OCI-LY1 (cell line): ENCODE measurements around the gene PLEKHG2.

Experiments
- H2AFZ ChIP-seq: fragments of 200-600 bp; sonication (generic), shearing (Covaris generic); 2 replicates; pipeline ENCODE4 v1.6.0; 2014; ENCODE audit warnings: antibody characterized with exemption, mild to moderate bottlenecking, low read length
- H3F3A ChIP-seq: fragments of 200-600 bp; sonication (generic), shearing (Covaris generic); 2 replicates; pipeline ENCODE4 v1.6.0; 2014; ENCODE audit warnings: mild to moderate bottlenecking, antibody characterized with exemption, low read length, moderate library complexity; ENCODE audit not compliant: insufficient read depth
- H3K27ac ChIP-seq: fragments of 200-600 bp; sonication (generic); 2 replicates; pipeline ENCODE4 v1.5.1; 2014; ENCODE audit warnings: low read length, mixed run types, mild to moderate bottlenecking, low read depth; ENCODE audit not compliant: poor library complexity, severe bottlenecking
- H3K27me3 ChIP-seq: fragments of 200-600 bp; sonication (generic); 2 replicates; pipeline ENCODE4 v1.6.0; 2014; ENCODE audit warnings: antibody characterized with exemption, mild to moderate bottlenecking, low read length, moderate library complexity; ENCODE audit not compliant: insufficient read depth
- H3K36me3 ChIP-seq: fragments of 200-600 bp; sonication (generic); 2 replicates; pipeline ENCODE4 v1.6.1; 2014; ENCODE audit warnings: mild to moderate bottlenecking, antibody characterized with exemption, low read length, moderate library complexity, mixed read lengths; ENCODE audit not compliant: insufficient read depth
- H3K4me1 ChIP-seq: fragments of 200-600 bp; sonication (generic); 2 replicates; pipeline ENCODE4 v1.5.1; 2014; ENCODE audit warnings: mild to moderate bottlenecking, low read length, moderate library complexity; ENCODE audit not compliant: insufficient read depth, severe bottlenecking
- H3K4me2 ChIP-seq: fragments of 200-600 bp; sonication (generic), shearing (Covaris generic); 2 replicates; pipeline ENCODE4 v1.6.1; 2014; ENCODE audit warnings: low read length
- H3K4me3 ChIP-seq: fragments of 200-600 bp; sonication (generic); 2 replicates; pipeline ENCODE4 v1.5.1; 2014; ENCODE audit warnings: low read length, low read depth, mild to moderate bottlenecking, mixed read lengths; ENCODE audit not compliant: poor library complexity, severe bottlenecking
- H3K79me2 ChIP-seq: fragments of 200-600 bp; shearing (Covaris generic); 2 replicates; pipeline ENCODE4 v1.6.1; 2016; ENCODE audit warnings: mixed run types, low read length, mixed read lengths; ENCODE audit not compliant: insufficient read depth
- H3K9ac ChIP-seq: fragments of 200-600 bp; sonication (generic), shearing (Covaris generic); 2 replicates; pipeline ENCODE4 v1.6.1; 2014; ENCODE audit warnings: mild to moderate bottlenecking, low read length, mixed read lengths
- H3K9me2 ChIP-seq: fragments of 200-600 bp; sonication (generic), shearing (Covaris generic); 2 replicates; pipeline ENCODE4 v1.6.1; 2014; ENCODE audit warnings: low read depth, mild to moderate bottlenecking, low read length, mixed read lengths
- H3K9me3 ChIP-seq: fragments of 200-600 bp; shearing (Covaris generic); 2 replicates; pipeline ENCODE4 v1.6.1; 2014; ENCODE audit warnings: low read length, mixed read lengths
- H4K20me1 ChIP-seq: fragments of 200-600 bp; sonication (generic), shearing (Covaris generic); 2 replicates; pipeline ENCODE4 v1.6.0; 2016; ENCODE audit warnings: mild to moderate bottlenecking, low read length; ENCODE audit not compliant: insufficient read depth
- CTCF ChIP-seq: fragments of 200-600 bp; sonication (generic), shearing (Covaris generic); IDR thresholded peaks from 2 replicates; pipeline ENCODE4 v1.5.1; 2017; ENCODE audit warnings: mild to moderate bottlenecking, antibody characterized with exemption, low read length, moderate library complexity, mixed read lengths
- EZH2 ChIP-seq: fragments of 200-600 bp; sonication (generic), shearing (Covaris generic); IDR thresholded peaks from 2 replicates; pipeline ENCODE4 v1.8.0; 2017; ENCODE audit warnings: borderline replicate concordance, mixed run types, mild to moderate bottlenecking, antibody characterized with exemption, low read length, moderate library complexity, mixed read lengths

The PLEKHG2 gene

GRCh38 chr19:39432677-39433025 is 20.2 kb downstream of the PLEKHG2 start:
- Histone ChIP-seq H3K4me1 (peaks cover 25% of the 10 kb centered on the region), H3K9ac (no peak overlapping the region)

GRCh38 chr19:39433480-39434079 is 21.1 kb downstream of the PLEKHG2 start:
- 0 out of 2 replicates have a peak, but pooled peaks cover 2% of the 10 kb centered on the region for H4K20me1 ChIP-seq
- H3F3A ChIP-seq, result peaks cover 5% of the 10 kb centered on the region; the same call in 1 of the 2 replicates
- no peak for TF ChIP-seq EZH2
- no peak for TF ChIP-seq CTCF
- H3K9me3 ChIP-seq, result no peaks in the 10 kb centered on the region
- no peaks in the 10 kb centered on the region; the same call in 1 of the 2 replicates for H3K27me3 ChIP-seq
- peaks cover 44% of the 10 kb centered on the region for H3K36me3 ChIP-seq
- peaks cover 25% of the 10 kb centered on the region for H3K4me1 ChIP-seq
- H3K4me3 ChIP-seq, result peak overlapping the region; percentile 97
- peak overlapping the region; percentile 98; the same call in 1 of the 2 replicates for H3K9ac ChIP-seq
- peaks cover 9% of the 10 kb centered on the region; the same call in 1 of the 2 replicates for H3K79me2 ChIP-seq
- no peak overlapping the region for H2AFZ ChIP-seq
- H3K4me2 ChIP-seq, result peak overlapping the region; percentile 80
- no peaks in the 10 kb centered on the region for H3K9me2 ChIP-seq
- no peak overlapping the region for H3K27ac ChIP-seq

More at GRCh38 chr19:39432677-39433025, 20.2 kb downstream of the PLEKHG2 start:
- Histone ChIP-seq H2AFZ (no peak overlapping the region), H3K9me3 (no peaks in the 10 kb centered on the region), H3K4me2 (no peak overlapping the region), H3K79me2 (peaks cover 9% of the 10 kb centered on the region; the same call in 1 of the 2 replicates), H3K4me3 (no peak overlapping the region), H4K20me1 (0 out of 2 replicates have a peak, but pooled peaks cover 2% of the 10 kb centered on the region), H3K27me3 (no peaks in the 10 kb centered on the region; the same call in 1 of the 2 replicates), H3K9me2 (no peaks in the 10 kb centered on the region), H3K36me3 (peaks cover 44% of the 10 kb centered on the region), H3K27ac (no peak overlapping the region), H3F3A (peaks cover 5% of the 10 kb centered on the region; the same call in 1 of the 2 replicates)
- no peak for TF ChIP-seq CTCF
- TF ChIP-seq EZH2, result no peak

- H2AFZ ChIP-seq, result no peak overlapping the region
- peak overlapping the region; percentile 98 for H3K9ac ChIP-seq
- H3K9me3 ChIP-seq, result no peaks in the 10 kb centered on the region
- 0 out of 2 replicates have a peak, but pooled peaks cover 2% of the 10 kb centered on the region for H4K20me1 ChIP-seq
- H3K27me3 ChIP-seq, result no peaks in the 10 kb centered on the region
- H3K4me2 ChIP-seq, result peak overlapping the region; percentile 80
- H3K79me2 ChIP-seq, result peaks cover 9% of the 10 kb centered on the region; the same call in 1 of the 2 replicates
- TF ChIP-seq EZH2, result no peak
- no peak for TF ChIP-seq CTCF
- peaks cover 26% of the 10 kb centered on the region for H3K4me1 ChIP-seq
- H3K4me3 ChIP-seq, result peak overlapping the region; percentile 97
- H3F3A ChIP-seq, result peaks cover 5% of the 10 kb centered on the region; the same call in 1 of the 2 replicates
- no peak overlapping the region for H3K27ac ChIP-seq
- peaks cover 44% of the 10 kb centered on the region for H3K36me3 ChIP-seq
- H3K9me2 ChIP-seq, result no peaks in the 10 kb centered on the region
These were observed 21.9 kb downstream of the PLEKHG2 start for GRCh38 chr19:39434123-39435076.
